ENCODE measurements around the gene KRT74.
"Not testable (repeated sequence)": the region's sequence is repeated elsewhere in the genome, so short reads cannot be mapped to it uniquely, and the experiment has no call there.

Gene KRT74

DNA sequence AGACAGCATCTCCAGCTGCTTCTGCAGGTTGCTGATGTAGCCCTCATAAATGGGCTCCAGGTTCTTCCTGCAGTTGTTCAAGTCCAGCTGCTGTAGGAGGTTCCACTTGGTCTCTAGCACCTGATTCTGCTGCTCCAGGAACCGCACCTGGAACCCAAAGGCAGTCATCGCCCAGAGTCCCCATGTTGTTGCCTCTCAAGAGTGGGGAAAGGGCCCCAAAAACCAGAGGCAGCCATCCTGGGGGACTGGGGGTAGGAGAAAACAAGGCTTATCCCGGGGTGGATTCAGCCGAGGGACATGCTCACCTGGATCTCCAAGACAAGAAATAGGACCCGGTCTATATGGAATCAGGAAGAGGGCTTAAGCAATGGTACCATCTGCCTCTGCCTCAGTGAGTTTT, 25.3 kb upstream of the KRT74 start:
- no peak overlapping the region for H3K4me3 ChIP-seq (ENCODE audit: low read depth, low read length)
- TF ChIP-seq, protein P1, sequence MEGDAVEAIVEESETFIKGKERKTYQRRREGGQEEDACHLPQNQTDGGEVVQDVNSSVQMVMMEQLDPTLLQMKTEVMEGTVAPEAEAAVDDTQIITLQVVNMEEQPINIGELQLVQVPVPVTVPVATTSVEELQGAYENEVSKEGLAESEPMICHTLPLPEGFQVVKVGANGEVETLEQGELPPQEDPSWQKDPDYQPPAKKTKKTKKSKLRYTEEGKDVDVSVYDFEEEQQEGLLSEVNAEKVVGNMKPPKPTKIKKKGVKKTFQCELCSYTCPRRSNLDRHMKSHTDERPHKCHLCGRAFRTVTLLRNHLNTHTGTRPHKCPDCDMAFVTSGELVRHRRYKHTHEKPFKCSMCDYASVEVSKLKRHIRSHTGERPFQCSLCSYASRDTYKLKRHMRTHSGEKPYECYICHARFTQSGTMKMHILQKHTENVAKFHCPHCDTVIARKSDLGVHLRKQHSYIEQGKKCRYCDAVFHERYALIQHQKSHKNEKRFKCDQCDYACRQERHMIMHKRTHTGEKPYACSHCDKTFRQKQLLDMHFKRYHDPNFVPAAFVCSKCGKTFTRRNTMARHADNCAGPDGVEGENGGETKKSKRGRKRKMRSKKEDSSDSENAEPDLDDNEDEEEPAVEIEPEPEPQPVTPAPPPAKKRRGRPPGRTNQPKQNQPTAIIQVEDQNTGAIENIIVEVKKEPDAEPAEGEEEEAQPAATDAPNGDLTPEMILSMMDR (IDR thresholded peaks at IDR 0.05; ENCODE audit: control insufficient read depth, extremely low read depth, insufficient read depth): no peak
- DNase-seq (ENCODE audit: low read depth): no peak

DNA sequence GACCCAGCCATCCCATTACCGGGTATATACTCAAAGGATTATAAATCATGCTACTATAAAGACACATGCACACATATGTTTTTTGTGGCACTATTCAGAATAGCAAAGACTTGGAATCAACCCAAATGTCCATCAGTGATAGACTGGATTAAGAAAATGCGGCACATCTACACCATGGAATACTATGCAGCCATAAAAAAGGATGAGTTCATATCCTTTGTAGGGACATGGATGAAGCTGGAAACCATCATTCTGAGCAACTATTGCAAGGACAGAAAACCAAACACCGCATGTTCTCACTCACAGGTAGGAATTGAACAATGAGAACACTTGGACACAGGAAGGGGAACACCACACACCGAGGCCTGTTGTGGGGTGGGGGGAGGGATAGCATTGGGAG, 20.6 kb upstream of the KRT74 start:
- not testable (repeated sequence) for H3K4me3 ChIP-seq (ENCODE audit: low read depth, low read length); DNase-seq (ENCODE audit: low read depth)

DNA sequence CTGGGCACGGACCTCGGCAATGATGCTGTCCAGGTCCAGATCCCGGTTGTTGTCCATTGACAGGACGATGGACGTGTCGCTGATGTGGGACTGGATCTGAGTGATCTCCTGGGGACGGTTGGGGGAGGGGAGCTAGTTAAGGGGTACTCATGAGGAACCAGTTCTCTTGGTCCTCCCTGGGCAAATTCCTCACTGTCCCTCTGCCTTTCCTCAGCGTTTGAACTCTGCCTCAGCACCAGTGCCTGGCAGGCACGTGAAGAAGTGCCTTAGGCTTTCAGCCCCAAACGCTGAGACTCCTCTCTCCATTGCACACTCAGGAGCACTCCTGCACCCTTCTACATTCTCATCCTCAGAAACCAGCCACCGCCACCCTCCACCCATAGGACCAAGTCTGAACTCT, 17.9 kb upstream of the KRT74 start:
- no peak overlapping the region for H3K4me3 ChIP-seq (ENCODE audit: low read depth, low read length)
- DNase-seq (ENCODE audit: low read depth): no peak
- TF ChIP-seq, protein P1 (IDR thresholded peaks at IDR 0.05; ENCODE audit: control insufficient read depth, extremely low read depth, insufficient read depth): no peak

DNA sequence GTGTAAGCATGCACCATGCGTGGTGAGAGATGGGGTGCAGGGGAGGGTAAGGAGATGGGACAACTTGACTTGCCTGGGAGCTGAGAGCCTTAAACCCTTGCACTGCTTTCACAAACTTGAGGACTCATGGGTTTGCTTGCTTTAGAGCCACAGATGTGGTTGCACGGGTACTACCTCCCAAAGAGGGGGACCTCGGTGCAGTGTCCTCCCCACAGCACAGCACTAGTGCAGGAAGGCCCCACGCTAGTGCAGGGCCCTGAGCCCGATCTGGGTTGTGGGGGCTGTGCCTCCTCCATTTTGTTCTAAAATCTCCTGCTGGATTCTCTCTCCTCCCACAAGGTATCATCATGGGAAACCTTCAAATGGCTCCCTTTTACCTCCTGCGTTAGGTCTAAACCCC, 16.4 kb upstream of the KRT74 start:
- H3K4me3 ChIP-seq (ENCODE audit: low read depth, low read length): no peak overlapping the region
- TF ChIP-seq, protein P1 (IDR thresholded peaks at IDR 0.05; ENCODE audit: control insufficient read depth, extremely low read depth, insufficient read depth): no peak
- DNase-seq (ENCODE audit: low read depth): no peak

DNA sequence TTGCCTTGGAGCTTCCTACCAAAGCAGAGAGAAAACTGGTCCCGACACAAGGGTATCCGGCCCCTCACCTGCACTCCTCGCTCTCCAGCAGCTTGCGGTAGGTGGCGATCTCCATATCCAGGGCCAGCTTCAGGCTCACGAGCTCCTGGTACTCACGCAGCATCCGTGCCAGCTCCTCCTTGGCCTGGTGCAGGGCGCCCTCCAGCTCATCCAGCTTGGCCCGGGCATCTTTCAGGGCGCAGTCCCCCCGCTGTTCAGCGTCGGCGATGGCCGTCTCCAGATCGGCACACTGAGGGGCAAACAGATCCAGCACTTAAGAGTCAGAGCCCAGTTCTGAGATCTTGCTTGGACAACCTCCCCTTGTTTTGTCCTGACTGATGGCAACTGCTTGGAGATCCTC, 13.9 kb upstream of the KRT74 start:
- H3K4me3 ChIP-seq (ENCODE audit: low read depth, low read length): no peak overlapping the region
- no peak for DNase-seq (ENCODE audit: low read depth)
- TF ChIP-seq, protein P1 (IDR thresholded peaks at IDR 0.05; ENCODE audit: control insufficient read depth, extremely low read depth, insufficient read depth): no peak

DNA sequence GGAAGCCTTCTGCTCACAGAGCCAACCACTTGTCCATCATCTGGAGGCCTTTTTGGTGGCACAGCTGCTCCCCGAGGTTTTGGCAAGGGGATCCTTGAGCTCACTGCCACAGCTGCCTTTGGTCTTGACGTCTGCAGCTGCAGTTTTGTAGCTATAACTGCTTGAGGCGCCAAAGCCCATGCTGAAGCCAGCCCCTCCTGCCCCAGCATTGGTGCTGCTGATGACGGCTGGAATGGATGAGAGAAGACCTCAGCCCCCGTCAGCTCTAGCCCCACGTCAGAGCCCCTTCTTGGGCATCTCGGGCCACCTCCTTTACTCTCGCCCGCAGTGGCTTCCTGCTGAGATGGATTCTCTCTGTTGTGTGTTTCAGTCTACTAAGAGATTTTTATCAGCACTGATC, 12.3 kb upstream of the KRT74 start:
- DNase-seq (ENCODE audit: low read depth): no peak
- TF ChIP-seq, protein P1 (IDR thresholded peaks at IDR 0.05; ENCODE audit: control insufficient read depth, extremely low read depth, insufficient read depth): no peak

DNA sequence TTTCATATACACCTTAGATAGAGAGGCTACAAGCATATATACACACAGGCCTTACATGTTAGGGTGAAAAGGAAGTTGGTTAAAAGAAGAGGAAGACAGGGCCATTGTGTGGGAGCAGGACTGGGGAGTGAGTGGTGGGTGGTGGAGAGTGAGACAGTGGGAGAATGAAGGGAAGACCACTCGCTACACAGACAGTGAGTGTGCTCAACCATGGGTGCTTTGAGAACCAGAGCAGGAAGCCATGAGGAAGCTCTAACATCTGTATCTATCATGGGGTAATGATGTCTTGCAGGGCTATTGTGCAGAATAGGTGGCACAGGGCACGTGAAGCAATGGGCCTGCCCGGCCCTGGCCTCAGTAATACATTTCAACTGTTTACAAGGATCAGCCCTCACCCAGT, 11.4 kb upstream of the KRT74 start:
- TF ChIP-seq, protein P1 (IDR thresholded peaks at IDR 0.05; ENCODE audit: control insufficient read depth, extremely low read depth, insufficient read depth): no peak
- DNase-seq (ENCODE audit: low read depth): no peak
- no peak overlapping the region for H3K4me3 ChIP-seq (ENCODE audit: low read depth, low read length)

More for the DNA sequence above, 12.3 kb upstream of the KRT74 start:
- H3K4me3 ChIP-seq (ENCODE audit: low read depth, low read length): no peak overlapping the region

All from LNCaP clone FGC (cell line).